Stimulated activated naive B cell treated with anti-CD40 and anti-IgM and Interleukin-4, amounts not matched to agents 10 μg/mL and 1 μg/mL and 100 μg/mL, for 72 hours (primary cell): ENCODE data around the gene TADA2B.

ENCODE experiments used
- ATAC-seq, 2 donors: fragments of 150-1000 bp; cut with Tn5 transposase; replicated peaks; 2 replicates each; pipeline ENCODE4 v1.10.0; 2021; ENCODE audit warnings: moderate library complexity in 1 of 2
- DNase-seq: peaks from one replicate; pipeline ENCODE4 v3.0.0; 2021
- H3K27ac Mint-ChIP-seq: one replicate; pipeline ENCODE4 v1.8.0; 2022; ENCODE audit warnings: mild to moderate bottlenecking, mixed read lengths
- H3K27me3 Mint-ChIP-seq, 2 donors: one replicate each; pipeline ENCODE4 v1.8.0; 2022; ENCODE audit warnings: mixed read lengths in 2 of 2
- H3K36me3 Mint-ChIP-seq, 2 donors: one replicate each; pipeline ENCODE4 v1.8.0; 2022; ENCODE audit warnings: mixed read lengths in 2 of 2, mild to moderate bottlenecking in 1 of 2
- H3K4me1 Mint-ChIP-seq, 2 donors: one replicate each; pipeline ENCODE4 v1.8.0; 2022; ENCODE audit warnings: mixed read lengths in 2 of 2, mild to moderate bottlenecking in 1 of 2
- H3K4me3 Mint-ChIP-seq, 2 donors: one replicate each; pipeline ENCODE4 v1.8.0; 2022; ENCODE audit warnings: mild to moderate bottlenecking in 2 of 2, mixed read lengths in 2 of 2, moderate library complexity in 1 of 2
- H3K9me3 Mint-ChIP-seq, 2 donors: one replicate each; pipeline ENCODE4 v1.8.0; 2022; ENCODE audit warnings: mixed read lengths in 2 of 2, mild to moderate bottlenecking in 1 of 2

The TADA2B gene

DNA sequence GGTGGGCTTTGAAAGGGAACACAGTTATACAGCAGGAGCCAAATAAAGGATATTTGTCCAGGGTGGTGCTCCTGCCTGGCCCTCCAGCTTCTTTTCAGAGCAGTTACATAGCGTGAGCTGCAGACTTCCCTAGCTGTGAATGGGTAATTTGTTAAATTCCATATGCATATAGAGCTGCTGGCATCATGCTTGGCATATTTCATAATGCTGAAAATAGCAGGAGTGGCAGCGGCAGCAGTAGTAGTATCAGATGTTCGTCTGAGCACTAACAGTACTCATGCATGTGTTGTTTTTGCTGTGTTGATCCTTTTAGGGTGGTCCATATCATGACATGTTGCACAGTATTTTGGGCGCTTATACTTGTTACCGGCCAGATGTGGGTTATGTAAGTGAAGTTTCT, 33.6 kb upstream of the TADA2B start:
- peaks cover 8 to 31% of the 10 kb centered on the region in 2 donors for H3K4me1 Mint-ChIP-seq
- no peaks in the 10 kb centered on the region for H3K27me3 Mint-ChIP-seq
- peaks cover 0 to 4% of the 10 kb centered on the region in 2 donors for H3K9me3 Mint-ChIP-seq
- no peak overlapping the region for H3K4me3 Mint-ChIP-seq
- H3K36me3 Mint-ChIP-seq: peaks cover 50 to 70% of the 10 kb centered on the region in 2 donors
- H3K27ac Mint-ChIP-seq: peak overlapping the region; percentile 5
- DNase-seq (no peak), ATAC-seq (no peak)

DNA sequence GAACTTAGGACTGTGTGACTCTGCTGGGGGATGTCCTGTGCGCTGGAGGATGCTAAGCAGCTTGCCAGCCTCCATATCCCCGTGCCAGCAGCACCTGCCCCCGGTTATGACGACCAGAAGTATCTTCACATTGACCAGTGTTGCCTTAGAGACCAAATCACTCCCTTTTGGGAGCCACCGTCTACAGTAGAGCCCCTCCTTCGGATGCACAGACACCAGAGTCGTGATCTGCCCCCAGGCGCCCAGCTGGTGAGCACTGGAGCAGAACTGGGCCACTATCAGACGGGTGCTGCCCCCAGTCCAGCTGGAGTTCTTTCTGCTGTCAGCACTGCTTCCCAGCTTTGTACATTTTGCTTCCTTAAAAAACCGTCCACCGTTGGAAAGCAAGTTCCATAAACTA, 30.0 kb upstream of the TADA2B start:
- no peaks in the 10 kb centered on the region for H3K27me3 Mint-ChIP-seq
- ATAC-seq (peak; percentile 33 to 47), DNase-seq (no peak)
- H3K4me1 Mint-ChIP-seq: peaks cover 15 to 27% of the 10 kb centered on the region in 2 donors
- H3K27ac Mint-ChIP-seq: peak overlapping the region; percentile 96
- peak overlapping the region in 1 of 2 donors; percentile 32 for H3K4me3 Mint-ChIP-seq
- H3K36me3 Mint-ChIP-seq: peaks cover 49 to 79% of the 10 kb centered on the region in 2 donors
- H3K9me3 Mint-ChIP-seq: peaks cover 0 to 4% of the 10 kb centered on the region in 2 donors

DNA sequence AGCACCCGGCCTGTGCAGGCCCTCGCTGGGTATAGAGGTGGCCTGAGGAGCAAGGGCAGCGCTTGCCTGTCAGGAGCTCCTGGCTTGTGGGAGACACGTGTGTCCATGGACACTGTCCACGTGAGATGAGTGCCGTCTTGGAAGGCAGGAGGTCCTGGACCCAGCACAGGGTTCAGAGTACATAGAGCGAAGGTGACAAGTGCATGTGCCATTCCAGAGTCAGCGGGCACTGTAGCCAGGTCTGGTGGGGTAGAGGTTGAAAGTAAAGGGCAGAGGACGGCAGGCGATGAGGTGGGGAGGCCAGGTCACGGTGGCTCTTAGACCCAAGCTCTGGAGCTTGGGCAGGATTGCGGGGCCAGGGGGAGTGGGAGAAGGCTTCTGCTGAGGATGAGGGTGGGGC, 28.4 kb upstream of the TADA2B start:
- Mint-ChIP-seq H3K27me3 (no peaks in the 10 kb centered on the region), H3K4me3 (no peak overlapping the region), H3K9me3 (peaks cover 0 to 4% of the 10 kb centered on the region in 2 donors), H3K27ac (peak overlapping the region; percentile 75), H3K4me1 (peaks cover 15 to 27% of the 10 kb centered on the region in 2 donors), H3K36me3 (peaks cover 52 to 76% of the 10 kb centered on the region in 2 donors)
- ATAC-seq (no peak), DNase-seq (no peak)

- DNase-seq: no peak
- Mint-ChIP-seq H3K36me3 (peaks cover 46 to 73% of the 10 kb centered on the region in 2 donors), H3K27me3 (no peaks in the 10 kb centered on the region), H3K9me3 (peaks cover 0 to 4% of the 10 kb centered on the region in 2 donors), H3K4me1 (peaks cover 15 to 27% of the 10 kb centered on the region in 2 donors), H3K4me3 (no peak overlapping the region), H3K27ac (peak overlapping the region; percentile 75)
- ATAC-seq: no peak
Measured at GRCh38 chr4:7015383-7016035, 27.7 kb upstream of the TADA2B start.

DNA sequence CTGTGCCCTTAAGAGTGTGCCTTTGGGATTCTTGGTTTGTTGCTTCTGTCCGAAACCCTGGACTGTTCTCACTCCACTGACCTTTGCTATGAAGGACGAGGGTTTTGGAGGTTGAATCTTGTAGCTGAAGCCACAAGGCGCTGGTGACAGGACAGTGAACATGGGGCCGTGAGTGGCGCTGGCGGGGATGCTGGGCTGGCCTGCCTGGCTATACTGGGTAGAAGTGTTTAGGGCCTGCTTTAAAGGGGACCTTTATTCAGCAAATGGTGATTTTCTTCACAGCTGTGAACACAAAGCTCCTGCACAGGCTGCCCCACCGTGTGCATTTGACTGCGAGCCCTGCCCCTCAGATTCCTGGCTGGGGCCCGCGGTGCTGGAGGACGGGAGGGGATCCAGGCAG, 27.1 kb upstream of the TADA2B start:
- H3K27ac Mint-ChIP-seq: no peak overlapping the region
- peaks cover 47 to 73% of the 10 kb centered on the region in 2 donors for H3K36me3 Mint-ChIP-seq
- ATAC-seq: no peak

DNA sequence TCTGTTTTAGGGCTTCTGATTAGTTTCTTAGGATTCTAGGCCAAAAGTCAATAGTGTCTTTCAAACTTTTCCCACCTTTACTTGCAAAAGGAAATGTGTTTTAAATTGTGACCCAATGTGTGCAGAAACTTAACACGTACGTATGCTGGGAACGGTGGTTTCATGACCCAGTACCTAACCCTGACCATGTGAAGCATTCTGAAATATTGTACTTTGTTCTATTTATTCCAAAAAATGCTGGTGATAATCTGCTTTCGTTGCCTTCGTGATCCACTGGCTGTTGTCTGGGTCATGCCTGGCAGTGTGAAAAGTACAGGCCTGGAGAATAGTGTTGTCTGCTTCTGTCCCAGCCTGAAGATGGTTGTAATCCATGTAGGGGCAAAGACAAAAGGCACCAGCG, 26.7 kb upstream of the TADA2B start:
- no peaks in the 10 kb centered on the region for H3K27me3 Mint-ChIP-seq
- H3K9me3 Mint-ChIP-seq: peaks cover 0 to 4% of the 10 kb centered on the region in 2 donors
- no peak overlapping the region for H3K4me3 Mint-ChIP-seq
- ATAC-seq: no peak
- H3K27ac Mint-ChIP-seq: no peak overlapping the region
- peaks cover 15 to 27% of the 10 kb centered on the region in 2 donors for H3K4me1 Mint-ChIP-seq
- no peak for DNase-seq
- peaks cover 46 to 73% of the 10 kb centered on the region in 2 donors for H3K36me3 Mint-ChIP-seq

More for the DNA sequence above, 27.1 kb upstream of the TADA2B start:
- Mint-ChIP-seq H3K9me3 (peaks cover 0 to 4% of the 10 kb centered on the region in 2 donors), H3K4me1 (peaks cover 15 to 27% of the 10 kb centered on the region in 2 donors), H3K4me3 (no peak overlapping the region), H3K27me3 (no peaks in the 10 kb centered on the region)
- DNase-seq: no peak

- Mint-ChIP-seq H3K9me3 (peaks cover 0 to 4% of the 10 kb centered on the region in 2 donors), H3K27ac (no peak overlapping the region), H3K27me3 (no peaks in the 10 kb centered on the region), H3K4me3 (no peak overlapping the region), H3K4me1 (peaks cover 15 to 27% of the 10 kb centered on the region in 2 donors), H3K36me3 (peaks cover 51 to 74% of the 10 kb centered on the region in 2 donors)
- DNase-seq: no peak
- ATAC-seq: no peak
Measured at GRCh38 chr4:7017446-7018048, 25.6 kb upstream of the TADA2B start.

- peaks cover 11 to 22% of the 10 kb centered on the region in 2 donors for H3K4me1 Mint-ChIP-seq
- no peak overlapping the region for H3K27ac Mint-ChIP-seq
- H3K27me3 Mint-ChIP-seq: no peaks in the 10 kb centered on the region
- ATAC-seq (no peak), DNase-seq (no peak)
- peaks cover 47 to 70% of the 10 kb centered on the region in 2 donors for H3K36me3 Mint-ChIP-seq
- no peak overlapping the region for H3K4me3 Mint-ChIP-seq
- H3K9me3 Mint-ChIP-seq: peaks cover 0 to 2% of the 10 kb centered on the region in 2 donors
Measured at GRCh38 chr4:7018281-7018680, 24.9 kb upstream of the TADA2B start.

- peaks cover 37 to 62% of the 10 kb centered on the region in 2 donors for H3K36me3 Mint-ChIP-seq
- H3K27ac Mint-ChIP-seq: no peak overlapping the region
Measured at GRCh38 chr4:7019367-7019766, 23.8 kb upstream of the TADA2B start.

GRCh38 chr4:7020290-7020689, 22.9 kb upstream of the TADA2B start:
- ATAC-seq (no peak), DNase-seq (no peak)
- H3K36me3 Mint-ChIP-seq: peaks cover 28 to 53% of the 10 kb centered on the region in 2 donors
- peaks cover 1 to 2% of the 10 kb centered on the region in 2 donors for H3K4me1 Mint-ChIP-seq
- no peak overlapping the region for H3K27ac Mint-ChIP-seq
- no peaks in the 10 kb centered on the region for H3K9me3 Mint-ChIP-seq
- no peaks in the 10 kb centered on the region for H3K27me3 Mint-ChIP-seq
- no peak overlapping the region for H3K4me3 Mint-ChIP-seq

More at GRCh38 chr4:7019367-7019766, 23.8 kb upstream of the TADA2B start:
- peaks cover 7 to 11% of the 10 kb centered on the region in 2 donors for H3K4me1 Mint-ChIP-seq
- DNase-seq (no peak), ATAC-seq (no peak)
- no peak overlapping the region for H3K4me3 Mint-ChIP-seq
- H3K27me3 Mint-ChIP-seq: no peaks in the 10 kb centered on the region
- no peaks in the 10 kb centered on the region for H3K9me3 Mint-ChIP-seq

- Mint-ChIP-seq H3K36me3 (peaks cover 24 to 48% of the 10 kb centered on the region in 2 donors), H3K4me1 (no peaks in the 10 kb centered on the region), H3K4me3 (no peak overlapping the region), H3K27ac (peak overlapping the region; percentile 2), H3K27me3 (no peaks in the 10 kb centered on the region), H3K9me3 (no peaks in the 10 kb centered on the region)
- no peak for DNase-seq
- ATAC-seq: no peak
Measured at GRCh38 chr4:7020856-7021255, 22.3 kb upstream of the TADA2B start.

GRCh38 chr4:7021355-7021754, 21.8 kb upstream of the TADA2B start:
- Mint-ChIP-seq H3K9me3 (no peaks in the 10 kb centered on the region), H3K4me1 (no peaks in the 10 kb centered on the region), H3K36me3 (peaks cover 23 to 51% of the 10 kb centered on the region in 2 donors), H3K27ac (no peak overlapping the region), H3K27me3 (no peaks in the 10 kb centered on the region), H3K4me3 (no peak overlapping the region)
- DNase-seq (no peak), ATAC-seq (no peak)

- peaks cover 30 to 59% of the 10 kb centered on the region in 2 donors for H3K36me3 Mint-ChIP-seq
- H3K27ac Mint-ChIP-seq: peak overlapping the region; percentile 62
- H3K9me3 Mint-ChIP-seq: no peaks in the 10 kb centered on the region
- DNase-seq (no peak), ATAC-seq (no peak)
- no peaks in the 10 kb centered on the region for H3K27me3 Mint-ChIP-seq
- H3K4me3 Mint-ChIP-seq: no peak overlapping the region
- peaks cover under 1 to 7% of the 10 kb centered on the region in 2 donors for H3K4me1 Mint-ChIP-seq
Measured at GRCh38 chr4:7021930-7022664, 21.1 kb upstream of the TADA2B start.

DNA sequence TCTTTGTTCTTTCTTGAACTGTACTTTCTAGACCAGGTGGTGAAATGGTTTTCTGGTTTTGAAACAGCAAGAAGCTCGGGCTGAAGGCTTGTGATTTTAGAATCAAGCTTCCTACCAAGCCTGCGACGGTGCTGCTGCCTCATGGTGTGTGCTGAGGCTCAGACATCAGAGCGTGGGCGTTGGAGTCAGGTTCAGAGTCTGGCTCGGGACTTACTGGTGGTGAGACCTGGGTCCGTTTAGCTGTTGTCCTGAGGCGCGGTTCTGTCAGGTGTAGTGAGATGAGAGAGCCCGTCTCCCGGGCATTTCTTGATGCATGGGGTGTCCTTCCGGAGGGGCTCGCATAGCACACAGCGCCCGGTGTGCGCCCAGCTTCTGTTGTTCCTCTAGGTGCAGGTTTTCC, 19.7 kb upstream of the TADA2B start:
- Mint-ChIP-seq H3K4me1 (peaks cover 11 to 19% of the 10 kb centered on the region in 2 donors), H3K27ac (no peak overlapping the region), H3K36me3 (peaks cover 38 to 60% of the 10 kb centered on the region in 2 donors)

More for the DNA sequence above, 19.7 kb upstream of the TADA2B start:
- Mint-ChIP-seq H3K27me3 (no peaks in the 10 kb centered on the region), H3K9me3 (peaks cover 0 to 2% of the 10 kb centered on the region in 2 donors), H3K4me3 (no peak overlapping the region)
- DNase-seq (no peak), ATAC-seq (no peak)
